GM19438 (cell line): Measurements from ENCODE around the gene DLX6.

Source experiments
- ATAC-seq: cut with Tn5 transposase; IDR thresholded peaks from one replicate; pipeline ENCODE4 v1.9.1; 2021; ENCODE audit warnings: low read depth; ENCODE audit not compliant: unreplicated experiment

The DLX6 gene

GRCh38 chr7:96995406-96996110, 9.8 kb upstream of the DLX6 start:
- ATAC-seq = no peak

GRCh38 chr7:96996111-96996957, 9.0 kb upstream of the DLX6 start:
- ATAC-seq = no peak

- no peak for ATAC-seq
Observed at GRCh38 chr7:96996958-96997511, 8.3 kb upstream of the DLX6 start.

GRCh38 chr7:96997512-96998032, 7.8 kb upstream of the DLX6 start:
- no peak for ATAC-seq

GRCh38 chr7:96998333-96998732, 7.0 kb upstream of the DLX6 start:
- no peak for ATAC-seq

GRCh38 chr7:96998744-96999143, 6.6 kb upstream of the DLX6 start:
- ATAC-seq = no peak

- no peak for ATAC-seq
Observed at GRCh38 chr7:97001221-97001620, 4.1 kb upstream of the DLX6 start.

GRCh38 chr7:97001656-97002554, 3.4 kb upstream of the DLX6 start:
- no peak for ATAC-seq

- ATAC-seq = no peak
Observed at GRCh38 chr7:97002555-97003261, 2.6 kb upstream of the DLX6 start.

- ATAC-seq = no peak
Observed at GRCh38 chr7:97003262-97004246, 1.8 kb upstream of the DLX6 start.

- no peak for ATAC-seq
Observed at GRCh38 chr7:97004247-97005182, 838 bp upstream of the DLX6 start.

- ATAC-seq = peak; percentile 61
Observed at GRCh38 chr7:97006055-97006815, 882 bp downstream of the DLX6 start.

- ATAC-seq = no peak
Observed at GRCh38 chr7:97006816-97007582, 1.6 kb downstream of the DLX6 start.

- no peak for ATAC-seq
Observed at GRCh38 chr7:97007583-97007861, 2.2 kb downstream of the DLX6 start.

- no peak for ATAC-seq
Observed at GRCh38 chr7:97008275-97008917, 3.0 kb downstream of the DLX6 start.
